Gastroesophageal sphincter (tissue), 3 donors: Measurements from ENCODE around the gene DSC3.

Source experiments
- POLR2AphosphoS5 ChIP-seq: sonication (generic); formaldehyde crosslinking; IDR thresholded peaks from one replicate; pipeline ENCODE4 v1.6.1; 2017; ENCODE audit warnings: antibody characterized with exemption
- TF ChIP-seq, protein P1 (sequence below), 4 experiments: fragments of 200-600 bp in 2 of 4; fragments of 450-650 bp in 2 of 4; sonication (generic) in 1 of 4; IDR thresholded peaks; one replicate each; pipeline ENCODE4 v1.5.1; 2017 to 2019; ENCODE audit warnings: antibody characterized with exemption in 4 of 4, mild to moderate bottlenecking in 2 of 4, moderate library complexity in 2 of 4

DNA sequence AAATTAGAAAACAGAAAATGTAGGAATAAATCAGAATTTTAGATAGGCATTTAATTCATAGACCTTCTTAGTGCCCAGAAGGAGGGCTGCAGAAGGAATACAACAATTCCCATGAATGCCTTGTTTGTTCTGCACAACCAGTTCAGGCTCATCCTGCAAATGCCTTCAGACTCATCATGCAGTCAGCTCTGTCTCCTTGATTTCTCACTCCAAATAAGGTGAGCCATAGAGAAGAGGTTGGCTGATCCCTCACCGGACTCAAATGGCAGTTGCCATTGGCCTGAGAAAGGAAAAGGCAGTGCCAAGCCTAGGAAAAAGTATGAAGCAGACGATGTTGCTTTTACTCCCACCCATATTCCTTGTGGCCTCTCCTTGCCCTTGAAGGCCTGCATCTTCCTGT, 50.3 kb downstream of the DSC3 start:
- TF ChIP-seq, protein P1, sequence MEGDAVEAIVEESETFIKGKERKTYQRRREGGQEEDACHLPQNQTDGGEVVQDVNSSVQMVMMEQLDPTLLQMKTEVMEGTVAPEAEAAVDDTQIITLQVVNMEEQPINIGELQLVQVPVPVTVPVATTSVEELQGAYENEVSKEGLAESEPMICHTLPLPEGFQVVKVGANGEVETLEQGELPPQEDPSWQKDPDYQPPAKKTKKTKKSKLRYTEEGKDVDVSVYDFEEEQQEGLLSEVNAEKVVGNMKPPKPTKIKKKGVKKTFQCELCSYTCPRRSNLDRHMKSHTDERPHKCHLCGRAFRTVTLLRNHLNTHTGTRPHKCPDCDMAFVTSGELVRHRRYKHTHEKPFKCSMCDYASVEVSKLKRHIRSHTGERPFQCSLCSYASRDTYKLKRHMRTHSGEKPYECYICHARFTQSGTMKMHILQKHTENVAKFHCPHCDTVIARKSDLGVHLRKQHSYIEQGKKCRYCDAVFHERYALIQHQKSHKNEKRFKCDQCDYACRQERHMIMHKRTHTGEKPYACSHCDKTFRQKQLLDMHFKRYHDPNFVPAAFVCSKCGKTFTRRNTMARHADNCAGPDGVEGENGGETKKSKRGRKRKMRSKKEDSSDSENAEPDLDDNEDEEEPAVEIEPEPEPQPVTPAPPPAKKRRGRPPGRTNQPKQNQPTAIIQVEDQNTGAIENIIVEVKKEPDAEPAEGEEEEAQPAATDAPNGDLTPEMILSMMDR (IDR thresholded peaks at IDR 0.05) = no peak
- no peak for TF ChIP-seq POLR2AphosphoS5
